ENCODE results near the gene DUSP2.

GRCh38 chr2:96129528-96130120, 15.6 kb downstream of the DUSP2 start:
- TF ChIP-seq CTCF (IDR thresholded peaks at IDR 0.05; ENCODE audit: low read length) (no peak), EZH2 (IDR thresholded peaks at IDR 0.05; ENCODE audit: borderline replicate concordance, low read length) (no peak)

Measured in OCI-LY1 (cell line).